PC-9 (cell line): ENCODE measurements around the gene ZFP36L1. TPM values are rescaled to one million over a fixed set of nuclear protein-coding genes. Genes with fewer than 3 reads are reported as not detected.

Experiments
- BruUV-seq: library from RNA; stranded (reverse); fragments of 400-500 nt; replicated peaks from 2 replicates; lab custom pipeline; 2021; lab: Mats Ljungman, UMichigan
- CTCF ChIA-PET: fragments of 300-600 bp; sonication (Branson Sonifier 250); formaldehyde crosslinking; loops from one replicate; lab custom pipeline; 2022; ENCODE audit warnings: antibody characterized with exemption; lab: Charles Lee
- POLR2A ChIA-PET: fragments of 300-600 bp; sonication (Branson Sonifier 250); formaldehyde crosslinking; loops from one replicate; lab custom pipeline; 2022; ENCODE audit warnings: antibody characterized with exemption; ENCODE audit not compliant: unreplicated experiment; lab: Charles Lee
- DNase-seq, 2 experiments: peaks; one replicate each; pipeline versions ENCODE4 v3.0.0 to v3.0.0-alpha.2; 2015 to 2022; ENCODE audit warnings: mixed read lengths in 1 of 2
- H2AFZ ChIP-seq: fragments of 200-600 bp; sonication (generic); 2 replicates; pipeline ENCODE4 v1.8.1; 2017; ENCODE audit warnings: antibody characterized with exemption
- H3F3A ChIP-seq: fragments of 200-600 bp; sonication (generic); 2 replicates; pipeline ENCODE4 v1.8.1; 2017; ENCODE audit warnings: antibody characterized with exemption, mild to moderate bottlenecking, low read depth; ENCODE audit not compliant: insufficient read depth
- H3K27ac ChIP-seq: fragments of 200-600 bp; sonication (generic); 2 replicates; pipeline ENCODE4 v1.6.1; 2016; ENCODE audit warnings: mixed run types
- H3K27me3 ChIP-seq: fragments of 200-600 bp; sonication (generic); 2 replicates; pipeline ENCODE4 v1.6.1; 2016; ENCODE audit warnings: low read depth, mixed run types; ENCODE audit not compliant: insufficient read depth
- H3K36me3 ChIP-seq: fragments of 200-600 bp; sonication (generic); 2 replicates; pipeline ENCODE4 v1.6.1; 2016; ENCODE audit warnings: low read depth, mixed run types
- H3K4me1 ChIP-seq: fragments of 200-600 bp; sonication (generic); replicated peaks from 2 replicates; pipeline ENCODE4 v1.6.1; 2016; ENCODE audit warnings: mixed run types; ENCODE audit not compliant: insufficient read depth
- H3K4me2 ChIP-seq: fragments of 200-600 bp; sonication (generic); 2 replicates; pipeline ENCODE4 v1.6.1; 2017; ENCODE audit warnings: mixed run types
- H3K4me3 ChIP-seq: fragments of 200-600 bp; sonication (generic); 2 replicates; pipeline ENCODE4 v1.6.1; 2016; ENCODE audit warnings: mixed run types
- H3K79me2 ChIP-seq: fragments of 200-600 bp; sonication (generic); 2 replicates; pipeline ENCODE4 v1.6.1; 2017; ENCODE audit warnings: low read depth, mixed run types
- H3K9me2 ChIP-seq: fragments of 200-600 bp; sonication (generic); 2 replicates; pipeline ENCODE4 v1.8.1; 2017; ENCODE audit warnings: mild to moderate bottlenecking; ENCODE audit not compliant: insufficient read depth
- H3K9me3 ChIP-seq: fragments of 200-600 bp; sonication (generic); 2 replicates; pipeline ENCODE4 v1.8.1; 2016; ENCODE audit warnings: low read depth; ENCODE audit not compliant: insufficient read depth
- H4K20me1 ChIP-seq: fragments of 200-600 bp; sonication (generic); 2 replicates; pipeline ENCODE4 v1.8.1; 2017; ENCODE audit not compliant: insufficient read depth
- EZH2 ChIP-seq: fragments of 200-600 bp; sonication (generic); IDR thresholded peaks from 2 replicates; pipeline ENCODE4 v1.8.0; 2017; ENCODE audit warnings: antibody characterized with exemption, low read depth
- intact Hi-C: fragments of 100-400 bp; cut with micrococcal nuclease; formaldehyde crosslinking; loops from one replicate; pipeline ENCODE4 v1.10.0; 2022; ENCODE audit not compliant: unreplicated experiment
- total RNA-seq: library from RNA; stranded (reverse); gene quantifications from 2 replicates; pipeline ENCODE4 v1.2.3, GENCODE V29; 2021
- TF ChIP-seq, protein P1 (sequence below): fragments of 200-600 bp; sonication (generic); conservative IDR thresholded peaks from 2 replicates; pipeline ENCODE4 v1.6.1; 2017; ENCODE audit warnings: mixed run types, antibody characterized with exemption, mild to moderate bottlenecking, moderate library complexity

Gene ZFP36L1
- total RNA-seq, 1 experiment from 2014 or later, result 179 TPM

DNA sequence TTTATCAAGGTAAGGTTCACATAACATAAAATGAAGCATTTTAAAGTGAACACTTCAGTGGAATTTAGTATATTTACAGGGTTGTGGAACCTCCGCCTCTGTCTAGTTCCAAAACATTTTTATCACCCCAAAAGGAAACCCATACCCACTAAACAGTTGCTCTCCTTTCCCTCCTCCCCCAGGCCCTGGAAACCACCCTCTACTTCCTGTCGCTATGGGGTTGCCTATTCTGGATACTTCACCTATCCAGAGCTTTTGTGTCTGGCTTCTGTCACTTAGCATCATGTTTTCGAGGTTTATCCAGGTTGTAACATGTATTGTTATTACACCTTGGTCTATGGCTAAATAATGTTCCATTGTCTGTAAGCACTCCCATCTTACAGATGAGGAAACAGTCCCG, 27.7 kb upstream of the ZFP36L1 start:
- Histone ChIP-seq H2AFZ (no peak overlapping the region), H3K36me3 (no peaks in the 10 kb centered on the region), H3K9me3 (no peaks in the 10 kb centered on the region), H3K27ac (no peak overlapping the region), H4K20me1 (no peaks in the 10 kb centered on the region), H3K79me2 (peaks cover 6% of the 10 kb centered on the region), H3K4me3 (no peak overlapping the region), H3K9me2 (no peaks in the 10 kb centered on the region), H3K27me3 (no peaks in the 10 kb centered on the region), H3F3A (peaks cover 22% of the 10 kb centered on the region; the same call in 1 of the 2 replicates), H3K4me1 (peaks cover 33% of the 10 kb centered on the region), H3K4me2 (no peak overlapping the region)
- no peak for TF ChIP-seq EZH2
- TF ChIP-seq, protein P1, sequence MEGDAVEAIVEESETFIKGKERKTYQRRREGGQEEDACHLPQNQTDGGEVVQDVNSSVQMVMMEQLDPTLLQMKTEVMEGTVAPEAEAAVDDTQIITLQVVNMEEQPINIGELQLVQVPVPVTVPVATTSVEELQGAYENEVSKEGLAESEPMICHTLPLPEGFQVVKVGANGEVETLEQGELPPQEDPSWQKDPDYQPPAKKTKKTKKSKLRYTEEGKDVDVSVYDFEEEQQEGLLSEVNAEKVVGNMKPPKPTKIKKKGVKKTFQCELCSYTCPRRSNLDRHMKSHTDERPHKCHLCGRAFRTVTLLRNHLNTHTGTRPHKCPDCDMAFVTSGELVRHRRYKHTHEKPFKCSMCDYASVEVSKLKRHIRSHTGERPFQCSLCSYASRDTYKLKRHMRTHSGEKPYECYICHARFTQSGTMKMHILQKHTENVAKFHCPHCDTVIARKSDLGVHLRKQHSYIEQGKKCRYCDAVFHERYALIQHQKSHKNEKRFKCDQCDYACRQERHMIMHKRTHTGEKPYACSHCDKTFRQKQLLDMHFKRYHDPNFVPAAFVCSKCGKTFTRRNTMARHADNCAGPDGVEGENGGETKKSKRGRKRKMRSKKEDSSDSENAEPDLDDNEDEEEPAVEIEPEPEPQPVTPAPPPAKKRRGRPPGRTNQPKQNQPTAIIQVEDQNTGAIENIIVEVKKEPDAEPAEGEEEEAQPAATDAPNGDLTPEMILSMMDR, result no peak
- no TSS peak for BruUV-seq
- CTCF ChIA-PET, result no interaction called here
- DNase-seq, result no peak
- POLR2A ChIA-PET, result no interaction called here
- intact Hi-C loops, result no loop called here

DNA sequence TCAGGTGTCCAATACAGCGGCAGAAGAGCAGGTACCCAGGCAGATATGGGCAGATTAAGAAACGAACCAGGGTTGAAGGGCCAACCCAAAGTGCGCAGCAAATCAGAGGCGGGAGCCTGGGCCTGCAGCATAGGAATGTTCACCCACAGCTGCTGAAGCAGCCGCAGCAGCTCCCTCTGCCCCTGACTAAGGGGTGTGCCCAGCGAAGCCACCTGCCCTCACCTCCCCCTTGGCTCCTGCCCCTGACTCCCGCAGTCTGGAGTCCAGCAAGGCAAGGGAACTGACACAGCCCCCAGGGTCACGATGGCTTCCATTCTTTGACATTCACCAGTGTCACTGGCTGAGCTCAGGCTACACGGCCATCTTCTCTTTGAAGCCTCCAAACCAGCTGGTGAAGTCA, 27.3 kb upstream of the ZFP36L1 start:
- H3K4me2 ChIP-seq, result peak overlapping the region; percentile 37; the same call in 1 of the 2 replicates
- peaks cover 9% of the 10 kb centered on the region for H3K79me2 ChIP-seq
- no peaks in the 10 kb centered on the region for H3K9me2 ChIP-seq
- H3K9me3 ChIP-seq, result no peaks in the 10 kb centered on the region
- no peaks in the 10 kb centered on the region for H4K20me1 ChIP-seq
- ChIA-PET CTCF (interaction anchor here (0.9 to 1.3 kb wide), 2 partner anchors 32 to 886 kb away, joined by 4 to 8 read pairs; no protein-coding TSS in a partner anchor), POLR2A (interaction anchor here (0.7 kb wide), 1 partner anchor 244 kb away, joined by 3 read pairs; no protein-coding TSS in a partner anchor)
- no peak for DNase-seq
- no peak for TF ChIP-seq EZH2
- TF ChIP-seq, protein P1, result no peak
- no peak overlapping the region for H2AFZ ChIP-seq
- peaks cover 22% of the 10 kb centered on the region for H3F3A ChIP-seq
- no peak overlapping the region for H3K4me3 ChIP-seq
- H3K27me3 ChIP-seq, result no peaks in the 10 kb centered on the region
- H3K27ac ChIP-seq, result peak overlapping the region; percentile 66
- H3K36me3 ChIP-seq, result no peaks in the 10 kb centered on the region
- peaks cover 37% of the 10 kb centered on the region for H3K4me1 ChIP-seq
- intact Hi-C loops, result no loop called here
- BruUV-seq, result TSS peak; percentile 76

DNA sequence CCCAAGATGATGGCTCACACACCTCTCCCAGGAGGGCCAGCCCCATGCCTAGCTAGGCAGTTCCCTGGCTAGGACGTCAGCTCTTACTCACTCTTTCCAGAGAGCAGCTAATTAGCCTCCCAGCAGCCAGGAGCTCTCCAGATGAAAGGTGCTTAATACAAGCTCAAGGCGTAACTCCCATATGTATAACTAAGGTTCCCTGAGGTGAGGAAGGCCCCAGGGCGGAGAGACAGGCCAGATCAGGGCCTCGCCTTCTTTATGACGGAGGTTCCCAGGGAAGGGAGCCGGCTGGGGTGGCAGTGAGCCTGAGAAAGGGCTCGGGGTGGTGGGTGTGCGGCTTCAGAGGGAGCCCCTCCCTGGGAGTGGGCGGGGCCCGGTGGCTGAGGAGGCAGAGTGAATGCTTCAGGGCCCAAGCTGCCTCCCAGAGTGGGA, 26.4 kb upstream of the ZFP36L1 start:
- Histone ChIP-seq H3K79me2 (peaks cover 9% of the 10 kb centered on the region), H4K20me1 (no peaks in the 10 kb centered on the region), H3F3A (peaks cover 22% of the 10 kb centered on the region), H3K9me3 (no peaks in the 10 kb centered on the region), H3K4me3 (no peak overlapping the region), H3K4me2 (peak overlapping the region; percentile 37), H3K9me2 (no peaks in the 10 kb centered on the region), H3K27ac (peak overlapping the region; percentile 66), H3K27me3 (no peaks in the 10 kb centered on the region), H3K36me3 (no peaks in the 10 kb centered on the region), H3K4me1 (peaks cover 46% of the 10 kb centered on the region), H2AFZ (no peak overlapping the region)
- no TSS peak for BruUV-seq
- CTCF ChIA-PET, result interaction anchor here (0.6 to 1.3 kb wide), 3 partner anchors 31 to 936 kb away, joined by 4 to 8 read pairs (median 4); no protein-coding TSS in a partner anchor
- no peak for TF ChIP-seq EZH2
- TF ChIP-seq, protein P1, result no peak
- POLR2A ChIA-PET, result interaction anchor here (0.5 to 1.2 kb wide), 9 partner anchors 24 to 910 kb away, joined by 3 to 7 read pairs (median 3); partner anchors contain the start of gene ZFP36L1
- DNase-seq, result peak; percentile 86 to 97
- intact Hi-C loops, result loop anchor here (5.0 kb wide), 1 partner anchor 352 kb away; no protein-coding TSS in a partner anchor
